HL-60/S4 treated with phorbol 12-myristate 13-acetate at 8.2 ng/mL for 4 days and 3 days (cell line): Measurements from ENCODE around the gene ARPP21.

Experiments
- in situ Hi-C: fragments of 300-500 bp; cut with MboI; formaldehyde crosslinking; loops from 2 replicates; pipeline ENCODE4 v1.15.0; 2022; ENCODE audit warnings: low sequenced_read_pairs

Gene ARPP21

DNA sequence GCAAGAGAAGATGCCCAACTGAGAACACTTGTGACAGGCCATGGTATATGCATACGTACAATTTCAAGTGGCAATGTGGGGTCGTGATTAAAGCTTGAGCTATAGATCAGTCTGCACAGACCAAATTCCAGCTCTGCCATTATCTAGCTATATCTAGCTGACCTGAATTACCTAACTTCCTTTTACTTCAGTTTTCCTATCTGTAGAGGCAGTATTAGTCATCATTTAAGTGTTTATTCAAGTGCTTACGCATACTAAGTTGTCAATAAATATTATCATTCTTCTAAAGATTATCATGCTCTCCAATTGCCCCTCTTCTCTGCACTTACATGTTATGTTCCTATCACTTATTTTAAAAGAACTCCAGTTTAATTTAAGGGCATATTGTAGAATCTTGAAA is 87.9 kb downstream of the ARPP21 start:
- in situ Hi-C loops = no loop called here

DNA sequence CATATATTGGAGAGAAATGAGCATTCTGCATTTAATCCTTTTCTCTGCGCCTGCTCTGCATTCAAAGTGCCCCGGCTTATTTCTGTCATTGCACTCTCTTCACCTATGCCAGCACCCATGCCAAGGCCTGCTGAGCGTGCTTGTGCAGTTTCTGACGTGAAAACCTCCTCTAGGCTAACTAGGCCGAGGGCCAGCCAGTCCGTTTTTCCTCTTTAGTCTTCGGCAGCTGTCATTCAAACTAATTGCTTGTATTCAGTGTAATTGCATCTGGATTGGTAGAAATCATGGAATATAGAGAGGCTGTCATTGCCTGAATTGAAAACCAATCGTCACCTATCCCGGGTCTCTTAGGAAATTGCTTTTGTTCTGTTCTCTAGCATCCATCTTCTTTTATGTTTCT is 94.0 kb downstream of the ARPP21 start:
- in situ Hi-C loops = no loop called here

DNA sequence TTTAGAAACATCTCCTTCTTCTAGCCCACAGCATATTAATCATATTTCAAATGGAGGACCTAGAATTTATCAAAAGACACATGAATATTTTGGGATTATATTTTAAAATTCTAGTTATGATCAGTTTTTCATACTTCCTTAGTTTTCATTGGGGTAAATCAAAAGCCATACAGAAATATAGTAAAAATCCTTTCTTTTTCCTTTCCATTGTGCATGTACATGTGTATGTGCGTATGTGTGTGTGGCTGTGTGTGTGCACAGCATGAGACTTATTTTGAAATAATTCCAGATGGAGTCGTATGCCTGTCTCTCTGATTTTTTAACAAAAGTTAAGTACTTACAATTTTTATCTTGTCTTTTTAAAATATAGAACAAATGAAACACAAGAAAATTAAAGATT is 94.5 kb downstream of the ARPP21 start:
- in situ Hi-C loops = no loop called here

DNA sequence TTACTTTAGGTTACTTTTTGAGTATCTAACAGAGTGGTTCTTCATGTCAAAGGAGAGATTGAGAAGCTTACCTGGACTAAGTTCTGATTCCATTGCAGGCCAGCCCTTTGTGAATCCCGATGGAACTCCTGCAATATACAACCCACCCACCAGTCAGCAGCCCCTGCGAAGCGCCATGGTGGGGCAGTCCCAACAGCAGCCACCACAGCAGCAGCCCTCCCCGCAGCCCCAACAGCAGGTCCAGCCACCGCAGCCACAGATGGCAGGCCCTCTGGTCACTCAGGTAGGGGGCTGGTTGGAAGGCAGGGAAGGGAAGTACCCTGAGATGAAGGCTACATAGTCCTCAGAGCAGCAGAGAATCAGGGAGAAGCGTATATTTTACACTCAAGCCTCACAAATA is 97.8 kb downstream of the ARPP21 start:
- in situ Hi-C loops = no loop called here

DNA sequence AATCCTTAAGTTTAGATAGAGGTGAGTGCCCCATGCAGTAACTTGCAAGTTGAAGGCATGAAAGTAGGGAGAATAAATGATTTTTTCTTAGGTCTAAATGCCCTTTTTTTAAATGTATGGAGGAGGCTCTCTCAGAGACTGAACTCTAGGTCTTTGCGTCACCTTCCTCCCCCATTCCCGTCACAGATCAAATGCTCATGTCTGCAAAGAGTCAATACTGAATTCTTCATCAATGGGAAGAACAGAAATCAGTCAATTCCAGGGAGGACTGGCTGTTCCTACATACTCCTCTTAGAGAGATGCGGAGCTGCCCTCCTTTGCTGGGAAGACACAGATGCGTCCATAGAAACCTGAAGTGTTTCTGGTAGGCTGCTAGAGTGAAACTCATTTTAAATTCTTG is 98.2 kb downstream of the ARPP21 start:
- in situ Hi-C loops = no loop called here

DNA sequence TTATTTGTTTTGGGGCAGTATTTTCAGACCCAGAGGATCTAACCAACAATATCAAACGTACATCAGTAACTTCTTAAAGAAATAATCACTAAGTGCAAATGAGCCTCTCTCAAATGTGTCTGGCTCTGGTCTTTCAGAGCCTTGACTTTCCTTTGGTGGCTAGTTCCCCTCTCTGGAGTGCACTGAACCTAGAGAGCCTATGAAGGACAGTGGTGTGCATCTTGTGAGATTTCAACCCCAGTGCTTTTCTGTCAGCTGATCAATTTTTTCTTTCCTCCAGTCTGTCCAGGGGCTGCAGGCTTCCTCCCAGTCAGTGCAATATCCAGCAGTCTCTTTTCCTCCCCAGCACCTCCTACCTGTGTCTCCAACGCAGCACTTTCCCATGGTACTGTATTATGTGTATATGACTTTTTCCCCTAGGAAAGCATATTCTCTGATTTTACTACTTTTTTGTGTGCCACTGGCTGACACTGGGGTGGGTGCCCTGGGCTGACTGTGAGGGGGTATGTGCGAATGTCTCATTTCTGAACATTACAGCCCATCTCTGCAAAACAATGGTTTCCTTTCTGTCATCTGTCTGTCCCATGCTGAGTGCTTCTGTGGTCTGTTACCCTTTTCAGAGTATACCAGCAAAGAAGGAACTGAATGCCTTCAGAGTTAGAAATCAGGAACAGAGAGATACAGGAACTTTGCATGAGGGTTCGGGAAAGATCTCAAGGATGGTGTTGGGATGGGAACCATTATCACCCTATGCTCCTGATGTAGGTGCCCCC is 98.8 kb downstream of the ARPP21 start:
- in situ Hi-C loops = no loop called here

DNA sequence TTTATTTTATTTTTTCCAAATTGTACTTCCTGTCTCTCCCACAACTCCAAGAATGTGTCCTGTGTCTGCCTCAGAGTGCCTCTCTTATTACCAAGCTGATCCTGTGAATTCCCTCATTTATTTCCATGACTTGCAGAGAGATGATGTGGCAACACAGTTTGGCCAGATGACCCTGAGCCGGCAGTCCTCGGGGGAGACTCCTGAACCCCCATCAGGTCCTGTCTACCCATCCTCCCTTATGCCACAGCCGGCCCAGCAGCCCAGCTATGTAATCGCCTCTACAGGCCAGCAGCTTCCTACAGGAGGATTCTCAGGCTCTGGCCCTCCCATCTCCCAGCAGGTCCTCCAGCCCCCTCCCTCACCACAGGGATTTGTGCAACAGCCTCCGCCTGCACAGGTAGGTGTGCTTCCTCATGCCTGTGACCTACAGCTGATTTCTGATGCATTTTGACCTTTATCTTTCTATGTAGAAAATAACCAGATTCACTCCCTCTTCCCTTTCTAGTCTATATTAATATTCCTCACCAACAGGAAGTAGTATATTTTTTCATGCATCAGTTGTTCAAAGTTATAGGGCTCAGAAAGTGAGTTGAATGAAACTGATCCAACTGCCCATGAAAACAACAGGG is 100.0 kb downstream of the ARPP21 start:
- in situ Hi-C loops = no loop called here

DNA sequence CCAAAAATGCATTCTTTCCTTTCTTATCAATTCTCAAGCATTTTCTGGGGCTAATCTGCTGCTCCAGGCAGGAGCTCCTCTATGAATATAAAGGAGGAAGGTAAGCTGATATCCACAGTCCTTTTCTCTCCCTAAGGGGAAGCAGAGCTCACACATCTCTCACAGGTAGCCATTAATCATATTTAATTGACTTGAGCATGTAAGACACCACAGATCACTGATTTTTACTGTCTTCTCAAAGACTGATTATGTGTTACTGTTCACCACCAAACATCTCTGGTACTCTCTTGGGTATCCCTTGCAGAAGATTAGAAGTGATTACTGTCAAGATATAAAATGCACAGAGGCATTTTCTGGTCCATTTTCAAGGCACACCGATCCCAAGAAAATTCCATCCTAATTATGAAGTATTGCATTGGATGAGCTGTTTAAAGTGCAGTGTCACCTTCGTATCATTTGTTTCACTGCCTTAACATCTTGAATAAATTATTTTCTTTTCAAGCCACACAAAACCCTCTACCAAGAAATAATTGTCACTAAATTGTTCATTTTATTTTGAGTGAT is 100.7 kb downstream of the ARPP21 start:
- in situ Hi-C loops = no loop called here

DNA sequence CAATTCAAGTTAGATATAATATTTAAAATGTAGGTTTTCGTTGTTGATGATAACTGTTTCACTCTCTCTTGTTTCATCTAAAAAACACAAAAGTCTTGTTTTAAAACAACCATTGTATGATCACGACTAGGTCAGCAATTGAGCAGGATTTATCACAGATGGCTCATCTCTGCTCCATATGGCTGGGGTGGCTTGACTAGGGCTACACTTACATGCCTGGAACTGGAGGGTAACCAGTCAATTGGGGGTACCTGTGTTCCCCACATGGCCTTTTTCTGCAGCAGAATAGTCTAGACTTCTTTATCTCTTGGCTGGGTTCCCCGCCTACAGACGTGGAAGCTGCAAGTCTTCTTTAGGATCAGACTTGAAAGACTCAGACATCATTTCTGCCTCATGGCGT is 103.9 kb downstream of the ARPP21 start:
- in situ Hi-C loops = no loop called here

DNA sequence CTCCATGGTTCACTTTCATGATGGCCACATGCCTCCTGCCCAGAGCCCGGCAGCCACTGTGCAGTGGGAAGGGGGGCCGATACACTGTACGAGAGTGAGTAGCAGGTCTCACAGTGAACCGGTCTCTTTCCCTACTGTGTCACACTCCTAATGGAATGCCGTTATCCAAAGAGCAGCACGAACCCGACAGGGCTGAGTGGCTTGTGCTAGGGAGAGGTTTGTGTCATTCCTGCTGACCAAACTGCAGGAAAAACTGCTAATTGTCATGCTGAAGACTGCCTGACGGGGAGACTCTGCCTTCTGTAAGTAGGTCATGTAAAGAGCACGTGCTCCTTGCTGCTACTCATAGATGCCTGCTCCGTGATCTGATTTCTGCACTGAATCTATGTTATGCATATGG is 105.1 kb downstream of the ARPP21 start:
- in situ Hi-C loops = no loop called here

DNA sequence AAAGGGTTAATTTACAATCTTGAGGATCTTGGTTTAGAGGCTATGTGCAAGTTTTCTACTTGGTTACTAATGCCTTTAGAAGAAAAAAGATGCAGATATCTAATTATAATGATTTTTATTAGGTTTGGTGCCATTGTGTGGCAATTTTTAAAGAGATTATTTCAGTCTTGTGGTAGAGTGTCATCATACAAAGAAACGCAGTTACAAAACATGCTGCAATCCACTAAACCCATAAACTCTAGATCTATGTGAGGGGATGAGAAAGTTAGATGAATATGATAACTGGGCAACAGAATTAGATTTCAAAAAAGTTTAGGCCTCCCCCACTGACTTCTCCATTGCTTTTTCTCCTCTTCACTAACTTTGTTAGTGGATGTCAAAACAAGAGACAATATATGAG is 106.0 kb downstream of the ARPP21 start:
- in situ Hi-C loops = no loop called here

DNA sequence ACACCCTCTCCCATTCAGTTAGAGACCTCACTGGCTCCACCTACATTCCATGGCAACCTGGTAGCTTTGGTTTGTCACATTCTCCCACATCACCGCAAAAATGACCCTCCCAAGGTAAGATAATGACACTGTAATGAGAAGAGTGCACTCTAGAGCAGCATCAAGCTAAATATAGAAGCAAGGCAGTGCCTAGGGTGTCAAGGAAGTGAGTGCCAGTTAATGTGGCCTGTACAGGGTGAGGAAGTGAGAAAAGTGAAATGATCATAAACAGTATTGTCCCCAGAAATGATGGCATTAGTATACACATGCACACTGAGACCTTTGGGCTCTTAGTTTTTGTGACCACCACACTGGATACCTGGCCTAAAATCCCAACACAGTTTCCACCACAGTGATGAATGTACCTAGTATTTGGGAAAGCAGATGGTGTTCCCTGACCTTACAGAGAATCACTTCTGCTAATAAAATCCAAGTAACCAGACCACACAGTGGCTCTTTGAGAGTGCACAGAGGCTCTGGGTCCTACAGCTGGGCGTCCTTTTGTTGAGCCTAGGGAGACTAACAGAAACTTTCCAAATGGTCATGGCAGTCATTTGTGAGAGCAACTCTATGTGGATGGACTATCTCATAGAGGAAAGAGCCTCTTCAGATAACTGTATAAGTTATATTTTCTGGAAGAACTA is 106.6 kb downstream of the ARPP21 start:
- in situ Hi-C loops = no loop called here

DNA sequence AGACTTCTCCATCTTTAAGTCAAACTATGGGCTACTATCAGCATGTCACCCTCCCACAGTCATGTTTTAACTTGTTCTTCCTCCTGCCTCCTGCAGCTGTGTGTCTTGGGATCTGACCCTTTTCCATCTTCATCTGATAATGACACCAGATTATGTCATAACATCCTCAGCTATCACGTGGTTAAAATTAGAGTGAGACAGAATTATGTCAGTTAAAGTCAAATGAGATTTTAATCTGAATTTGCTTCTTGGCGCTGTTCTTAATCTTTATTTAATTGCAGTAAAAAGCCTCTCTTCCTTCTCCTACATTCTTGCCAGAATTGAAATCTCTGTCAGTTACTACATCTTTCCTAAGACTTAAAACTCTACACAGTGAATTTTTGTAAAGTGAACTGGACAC is 107.2 kb downstream of the ARPP21 start:
- in situ Hi-C loops = no loop called here

DNA sequence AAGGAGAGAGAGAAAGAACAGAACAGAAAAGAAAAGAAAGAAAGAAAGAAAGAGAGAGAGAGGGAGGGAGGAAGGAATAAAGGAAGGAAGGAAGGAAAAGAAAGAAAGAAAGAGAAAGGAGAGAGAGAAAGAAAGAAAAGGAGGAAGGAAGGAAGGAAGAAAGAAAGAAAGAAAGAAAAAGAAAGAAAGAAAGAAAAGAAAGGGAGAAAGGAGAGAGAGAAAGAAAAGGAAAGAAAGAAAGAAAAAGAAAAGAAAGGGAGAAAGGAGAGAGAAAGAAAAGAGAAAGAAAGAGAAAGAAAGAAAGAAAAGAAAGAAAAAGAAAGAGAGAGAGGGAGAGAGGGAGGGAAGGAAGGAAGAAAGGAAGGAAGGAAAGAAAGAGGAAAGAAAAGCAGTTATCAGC is 108.8 kb downstream of the ARPP21 start:
- in situ Hi-C loops = no loop called here

DNA sequence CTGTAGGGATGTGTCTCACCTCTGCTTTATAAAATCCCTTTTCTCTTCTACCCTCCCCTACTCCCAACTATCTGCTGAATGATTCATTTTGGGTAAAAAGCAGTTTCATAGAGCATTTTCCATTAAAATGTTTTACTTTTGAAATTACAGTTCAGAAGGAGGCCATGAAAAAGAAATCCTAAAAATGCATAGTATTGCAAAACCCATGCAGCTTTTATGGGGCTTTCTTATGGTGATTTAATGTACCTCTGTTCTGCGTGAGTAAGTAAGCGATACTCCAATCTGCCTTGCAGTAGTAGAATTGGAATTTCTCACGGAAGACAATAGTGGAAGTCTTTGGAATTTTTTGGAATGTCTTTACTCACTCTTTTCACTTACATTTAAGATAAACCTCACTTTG is 111.9 kb downstream of the ARPP21 start:
- in situ Hi-C loops = no loop called here

DNA sequence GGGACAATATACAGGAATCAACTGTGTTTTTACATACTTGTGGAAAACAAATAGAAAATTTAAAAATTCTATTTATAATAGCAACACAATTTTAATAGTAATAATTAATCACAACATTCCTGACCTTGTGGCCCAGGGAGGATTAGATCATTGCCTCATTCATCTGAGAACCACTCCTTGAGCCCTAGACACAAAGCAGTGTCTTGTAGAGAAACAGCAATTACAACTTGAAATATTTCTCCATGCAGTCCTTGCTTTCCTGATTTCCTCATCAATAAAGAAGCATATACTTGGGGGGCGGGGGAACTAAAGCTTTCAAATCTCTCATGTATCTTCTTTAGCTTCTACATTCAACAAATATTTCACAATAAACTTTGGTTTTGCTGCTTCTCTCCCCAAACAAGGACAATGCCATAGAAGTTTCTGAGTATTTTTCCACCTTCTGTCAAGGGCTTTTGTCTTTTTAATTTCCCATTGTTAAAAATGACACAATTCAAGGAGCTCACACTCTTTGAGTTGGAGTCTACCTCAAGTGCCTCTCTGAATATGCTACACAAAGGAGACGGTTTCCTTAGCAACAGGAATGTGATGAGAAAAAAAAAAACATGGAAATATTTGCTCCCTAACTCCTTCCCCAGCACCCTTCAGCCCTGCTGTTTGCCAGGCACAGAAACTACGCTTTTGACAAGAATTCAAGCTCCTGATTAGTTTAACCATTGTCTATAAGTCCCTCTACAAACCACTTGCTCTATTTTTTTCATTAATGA is 118.8 kb downstream of the ARPP21 start:
- in situ Hi-C loops = no loop called here

DNA sequence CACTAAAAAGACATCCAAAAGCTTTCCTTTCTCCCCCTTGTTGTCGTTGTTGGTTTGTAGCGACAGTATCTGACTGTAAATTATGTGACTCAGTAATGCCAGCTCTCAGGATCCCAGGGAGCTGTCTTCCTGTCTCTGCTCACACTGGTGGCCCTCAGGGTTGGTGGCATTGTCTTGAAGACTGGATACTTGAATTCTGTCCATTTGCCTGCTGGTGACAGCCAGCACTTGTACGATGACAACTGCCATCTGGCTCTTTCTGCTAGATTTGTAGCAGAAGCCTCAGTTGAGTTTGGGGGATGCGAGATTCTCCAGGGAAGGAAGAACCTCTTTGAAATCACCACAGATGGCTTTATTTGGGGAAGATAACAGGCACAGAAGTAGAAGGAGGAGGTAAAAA is 120.8 kb downstream of the ARPP21 start:
- in situ Hi-C loops = no loop called here

DNA sequence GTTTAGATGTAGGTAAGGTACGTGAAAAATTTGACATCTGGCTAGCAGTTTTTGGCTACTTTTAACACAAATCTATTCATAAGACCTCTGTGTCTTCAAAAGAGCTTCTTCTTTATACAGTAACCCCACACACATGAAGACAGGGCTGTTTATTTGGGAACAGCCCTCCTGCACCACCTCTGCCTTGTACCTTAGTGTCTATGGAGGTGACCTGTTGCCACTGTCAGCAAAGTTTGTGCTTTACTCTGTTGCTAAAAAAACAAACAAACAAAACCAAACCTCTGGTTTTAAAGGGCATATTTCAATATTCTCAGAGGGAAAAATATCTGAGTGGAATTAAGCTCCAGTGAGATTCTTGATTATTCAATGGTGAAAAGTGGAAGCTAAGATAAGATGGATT is 122.0 kb downstream of the ARPP21 start:
- in situ Hi-C loops = no loop called here

DNA sequence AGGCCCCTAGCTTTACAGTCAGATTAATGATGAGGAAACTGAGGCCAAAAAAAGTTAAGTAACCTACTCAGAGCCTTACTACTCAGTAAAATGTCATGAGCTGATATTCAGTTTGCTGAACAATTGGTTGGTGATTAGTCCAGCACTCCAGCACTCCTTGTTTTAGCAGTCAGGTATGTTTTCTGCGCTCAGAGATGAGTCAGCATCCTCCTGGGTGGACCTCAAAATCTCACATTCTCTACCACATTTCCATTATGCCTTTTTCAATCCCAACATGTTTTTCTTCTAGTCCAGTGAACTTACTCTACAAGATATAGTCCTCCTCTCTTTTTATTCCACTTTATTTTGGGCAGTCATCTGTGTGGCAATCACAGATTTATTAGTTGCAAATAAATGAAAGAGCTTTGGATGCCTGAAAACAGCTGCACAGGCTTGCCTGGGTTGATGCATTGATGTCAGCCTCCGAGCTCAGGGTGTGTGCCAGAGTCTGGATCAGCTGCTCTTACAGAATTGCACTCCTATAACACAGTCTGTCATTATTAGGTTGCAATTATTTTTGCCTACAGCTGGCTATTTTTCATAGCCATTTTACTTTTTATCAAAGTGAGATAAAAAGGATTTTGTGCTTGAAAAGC is 133.2 kb downstream of the ARPP21 start:
- in situ Hi-C loops = no loop called here

DNA sequence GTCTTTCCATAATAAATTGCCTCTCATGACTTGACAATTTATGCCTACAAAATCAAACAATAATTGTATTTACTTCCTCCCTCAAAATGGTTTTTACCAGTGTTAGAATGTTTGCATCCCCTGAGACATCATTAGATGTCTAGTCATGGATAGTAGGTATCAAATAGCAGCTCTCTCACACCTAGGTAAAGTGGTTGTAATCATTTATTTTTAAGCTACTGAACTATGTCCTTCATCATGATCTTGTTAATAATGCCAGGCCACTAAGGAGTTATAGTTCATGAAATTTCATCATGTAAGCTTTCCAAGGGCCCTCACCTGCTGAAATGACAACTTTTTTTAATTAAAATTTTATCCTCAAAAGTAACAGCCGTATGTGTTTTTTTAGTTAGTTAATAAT is 134.1 kb downstream of the ARPP21 start:
- in situ Hi-C loops = no loop called here

DNA sequence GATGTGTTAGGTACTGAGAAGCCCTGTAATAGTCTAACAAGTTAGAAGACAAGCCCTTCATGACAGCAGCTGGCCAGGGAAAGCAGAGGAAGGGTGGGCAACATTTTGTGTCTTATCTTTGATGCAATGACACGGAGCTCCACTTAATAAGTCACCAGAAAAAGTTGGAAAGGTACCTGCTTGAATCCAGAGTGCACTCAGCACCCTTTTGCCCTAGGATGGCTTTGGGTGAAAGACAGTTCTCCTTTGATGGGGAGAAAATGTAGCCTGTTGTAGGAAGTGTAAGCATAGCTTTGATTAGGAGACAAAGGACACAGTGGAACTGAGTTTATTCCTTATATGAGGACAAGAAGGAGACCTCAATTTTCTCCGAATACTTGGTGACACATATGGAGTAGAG is 137.0 kb downstream of the ARPP21 start:
- in situ Hi-C loops = no loop called here
